ENCODE results near the gene PTPRJ. TPM values are rescaled to one million over a fixed set of nuclear protein-coding genes. Genes with fewer than 3 reads are reported as not detected.

The PTPRJ gene
- total RNA-seq, 2 donors from 2014 or later = 26.5 to 37.4 TPM

- Histone ChIP-seq H3K27me3 (ENCODE audit: control insufficient read depth, insufficient read depth, low read length, poor library complexity, severe bottlenecking) (no peaks in the 10 kb centered on the region), H3K36me3 (ENCODE audit: control insufficient read depth, insufficient read depth, low read length) (no peaks in the 10 kb centered on the region), H3K9ac (ENCODE audit: extremely low read depth, low read length, poor library complexity, severe bottlenecking) (no peak overlapping the region), H3K27ac (ENCODE audit: low read depth, low read length) (no peak overlapping the region), H3K4me3 (ENCODE audit: low read length) (no peak overlapping the region), H3K9me3 (ENCODE audit: control insufficient read depth, low read length) (no peaks in the 10 kb centered on the region), H3K4me1 (ENCODE audit: control insufficient read depth, insufficient read depth, low read length) (peaks cover 18% of the 10 kb centered on the region)
- H3K27ac Mint-ChIP-seq = no peak overlapping the region
- peaks cover 47% of the 10 kb centered on the region for H3K4me1 Mint-ChIP-seq
- DNase-seq = no peak
- no peak overlapping the region for H3K4me3 Mint-ChIP-seq
- no peaks in the 10 kb centered on the region for H3K9me3 Mint-ChIP-seq
- no peaks in the 10 kb centered on the region for H3K36me3 Mint-ChIP-seq (ENCODE audit: low read depth)
- TF ChIP-seq, protein P1, sequence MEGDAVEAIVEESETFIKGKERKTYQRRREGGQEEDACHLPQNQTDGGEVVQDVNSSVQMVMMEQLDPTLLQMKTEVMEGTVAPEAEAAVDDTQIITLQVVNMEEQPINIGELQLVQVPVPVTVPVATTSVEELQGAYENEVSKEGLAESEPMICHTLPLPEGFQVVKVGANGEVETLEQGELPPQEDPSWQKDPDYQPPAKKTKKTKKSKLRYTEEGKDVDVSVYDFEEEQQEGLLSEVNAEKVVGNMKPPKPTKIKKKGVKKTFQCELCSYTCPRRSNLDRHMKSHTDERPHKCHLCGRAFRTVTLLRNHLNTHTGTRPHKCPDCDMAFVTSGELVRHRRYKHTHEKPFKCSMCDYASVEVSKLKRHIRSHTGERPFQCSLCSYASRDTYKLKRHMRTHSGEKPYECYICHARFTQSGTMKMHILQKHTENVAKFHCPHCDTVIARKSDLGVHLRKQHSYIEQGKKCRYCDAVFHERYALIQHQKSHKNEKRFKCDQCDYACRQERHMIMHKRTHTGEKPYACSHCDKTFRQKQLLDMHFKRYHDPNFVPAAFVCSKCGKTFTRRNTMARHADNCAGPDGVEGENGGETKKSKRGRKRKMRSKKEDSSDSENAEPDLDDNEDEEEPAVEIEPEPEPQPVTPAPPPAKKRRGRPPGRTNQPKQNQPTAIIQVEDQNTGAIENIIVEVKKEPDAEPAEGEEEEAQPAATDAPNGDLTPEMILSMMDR (conservative IDR thresholded peaks at IDR 0.05) = no peak
- H3K27me3 Mint-ChIP-seq (ENCODE audit: insufficient read depth) = no peaks in the 10 kb centered on the region
- WGBS, 2 experiments (ENCODE audit: insufficient coverage in 1 of 2, insufficient read length in 1 of 2) = 85 to 96% methylated on average over 4 of the region's 6 CpGs
Observed at GRCh38 chr11:48099916-48100446, 119.6 kb downstream of the PTPRJ start.

DNA sequence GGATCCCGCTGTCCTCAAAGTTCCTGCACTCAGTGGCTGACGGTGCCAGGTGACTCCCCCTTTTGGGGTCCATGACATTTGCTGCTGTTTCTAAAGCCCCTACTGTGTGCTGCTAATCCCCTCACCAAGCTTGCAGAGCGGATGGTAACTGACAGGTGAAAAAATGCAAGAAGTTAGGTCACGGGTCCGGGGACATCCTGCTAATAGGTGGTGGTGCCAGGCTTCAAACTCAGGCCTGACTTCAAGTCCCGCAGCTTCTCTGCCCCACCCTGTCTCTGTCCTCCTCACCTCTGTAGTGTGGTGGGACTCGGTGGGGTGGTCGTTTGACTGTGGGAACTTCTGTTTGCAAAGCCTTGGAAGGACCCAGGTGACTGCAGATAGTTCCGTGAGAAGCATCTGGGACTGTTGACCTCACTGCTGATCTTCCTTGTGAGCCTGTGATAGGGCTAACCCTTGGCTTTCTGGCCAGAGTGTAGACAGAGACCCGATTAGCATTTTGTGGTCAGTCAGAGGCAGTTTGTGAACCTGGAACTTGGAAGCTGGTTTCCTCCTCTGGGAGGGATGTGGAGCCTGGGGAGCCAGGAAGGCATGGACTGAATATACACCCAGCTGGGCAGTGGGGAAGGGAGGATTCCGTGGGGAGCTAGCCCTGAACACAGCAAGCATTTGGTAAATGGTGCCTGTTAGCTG lies 120.8 kb downstream of the PTPRJ start:
- Histone ChIP-seq H3K27ac (ENCODE audit: low read depth, low read length) (no peak overlapping the region), H3K27me3 (ENCODE audit: control insufficient read depth, insufficient read depth, low read length, poor library complexity, severe bottlenecking) (no peaks in the 10 kb centered on the region), H3K36me3 (ENCODE audit: control insufficient read depth, insufficient read depth, low read length) (no peaks in the 10 kb centered on the region), H3K4me3 (ENCODE audit: low read length) (no peak overlapping the region), H3K9me3 (ENCODE audit: control insufficient read depth, low read length) (no peaks in the 10 kb centered on the region), H3K9ac (ENCODE audit: extremely low read depth, low read length, poor library complexity, severe bottlenecking) (no peak overlapping the region), H3K4me1 (ENCODE audit: control insufficient read depth, insufficient read depth, low read length) (peaks cover 15% of the 10 kb centered on the region)
- H3K4me1 Mint-ChIP-seq = peaks cover 47% of the 10 kb centered on the region
- peak overlapping the region; percentile 33 for H3K27ac Mint-ChIP-seq
- TF ChIP-seq, protein P1 (conservative IDR thresholded peaks at IDR 0.05) = no peak
- H3K27me3 Mint-ChIP-seq (ENCODE audit: insufficient read depth) = no peaks in the 10 kb centered on the region
- WGBS, 2 experiments (ENCODE audit: insufficient coverage in 1 of 2, insufficient read length in 1 of 2) = 83 to 85% methylated on average over 9 to 11 of the region's 11 CpGs
- no peak for DNase-seq
- H3K36me3 Mint-ChIP-seq (ENCODE audit: low read depth) = no peaks in the 10 kb centered on the region
- no peaks in the 10 kb centered on the region for H3K9me3 Mint-ChIP-seq
- no peak overlapping the region for H3K4me3 Mint-ChIP-seq

DNA sequence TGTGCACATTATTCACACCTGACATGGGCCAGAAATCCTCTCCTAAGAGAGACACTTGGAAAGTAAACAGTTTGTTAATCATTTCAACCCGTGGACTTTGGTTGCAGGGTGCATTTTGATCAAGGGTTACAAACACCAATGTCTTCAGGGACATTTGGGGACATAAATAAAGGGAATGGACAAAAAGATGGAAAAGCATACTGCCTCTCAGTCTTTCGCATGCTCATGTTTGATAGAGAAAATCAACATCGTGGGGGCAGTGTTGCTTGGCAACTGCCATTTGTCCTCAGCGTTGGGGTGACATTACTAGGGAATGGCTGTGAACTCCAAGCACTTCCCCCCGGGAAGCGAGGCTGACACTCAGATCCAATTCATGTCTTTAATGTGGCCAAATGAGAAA lies 121.6 kb downstream of the PTPRJ start:
- Mint-ChIP-seq H3K27ac (no peak overlapping the region), H3K4me3 (no peak overlapping the region), H3K4me1 (peaks cover 40% of the 10 kb centered on the region), H3K27me3 (ENCODE audit: insufficient read depth) (no peaks in the 10 kb centered on the region), H3K9me3 (no peaks in the 10 kb centered on the region), H3K36me3 (ENCODE audit: low read depth) (no peaks in the 10 kb centered on the region)
- WGBS, 2 experiments (ENCODE audit: insufficient coverage in 1 of 2, insufficient read length in 1 of 2) = 89 to 91% methylated on average over 6 of the region's 6 CpGs
- no peaks in the 10 kb centered on the region for H3K9me3 ChIP-seq (ENCODE audit: control insufficient read depth, low read length)
- no peaks in the 10 kb centered on the region for H3K27me3 ChIP-seq (ENCODE audit: control insufficient read depth, insufficient read depth, low read length, poor library complexity, severe bottlenecking)
- no peaks in the 10 kb centered on the region for H3K36me3 ChIP-seq (ENCODE audit: control insufficient read depth, insufficient read depth, low read length)
- TF ChIP-seq, protein P1 (conservative IDR thresholded peaks at IDR 0.05) = no peak
- no peak overlapping the region for H3K4me3 ChIP-seq (ENCODE audit: low read length)
- no peak for DNase-seq
- H3K9ac ChIP-seq (ENCODE audit: extremely low read depth, low read length, poor library complexity, severe bottlenecking) = no peak overlapping the region
- H3K4me1 ChIP-seq (ENCODE audit: control insufficient read depth, insufficient read depth, low read length) = peaks cover 10% of the 10 kb centered on the region
- H3K27ac ChIP-seq (ENCODE audit: low read depth, low read length) = no peak overlapping the region

Measured in endodermal cell (in vitro differentiated cells).